22Rv1 (cell line): Measurements from ENCODE around the gene POLR2J.

ENCODE experiments used
- H3K27ac ChIP-seq: fragments of 450-650 bp; 2 replicates; pipeline ENCODE4 v1.5.1; 2017
- CTCF ChIP-seq: fragments of 450-650 bp; IDR thresholded peaks from 2 replicates; pipeline ENCODE4 v1.5.1; 2017; ENCODE audit warnings: mild to moderate bottlenecking
- ZFX ChIP-seq: fragments of 450-650 bp; IDR thresholded peaks from 2 replicates; pipeline ENCODE4 v1.6.1; 2017; ENCODE audit warnings: antibody characterized with exemption, borderline replicate concordance

Gene POLR2J

GRCh38 chr7:102467581-102468477 lies 10.9 kb downstream of the POLR2J start:
- no peak overlapping the region for H3K27ac ChIP-seq
- no peak for TF ChIP-seq CTCF
- no peak for TF ChIP-seq ZFX

- TF ChIP-seq CTCF (no peak), ZFX (no peak)
- H3K27ac ChIP-seq = no peak overlapping the region
Observed at GRCh38 chr7:102466097-102466496, 12.6 kb downstream of the POLR2J start.

GRCh38 chr7:102464577-102465280 lies 14.0 kb downstream of the POLR2J start, which contains the start of the genes ALKBH4 and LRWD1:
TSS of gene ALKBH4 (minus strand) at chr7:102464863. CDS start at chr7:102464836, 27 bp downstream.
TSS of gene LRWD1 (plus strand) at chr7:102464984. CDS start at chr7:102465081, 97 bp downstream.
- peak within 1 kb of the TSS; percentile 67 for H3K27ac ChIP-seq
- no peak for TF ChIP-seq ZFX
- peak; percentile 38 for TF ChIP-seq CTCF

- peak overlapping the region; percentile 67 for H3K27ac ChIP-seq
Observed at GRCh38 chr7:102463841-102464576, 14.7 kb downstream of the POLR2J start.

GRCh38 chr7:102460467-102460866 lies 18.3 kb downstream of the POLR2J start:
- H3K27ac ChIP-seq = 0 out of 2 replicates have a peak overlapping the region, but pooled peaks have one; percentile 8
- TF ChIP-seq ZFX = no peak
- no peak for TF ChIP-seq CTCF

More at GRCh38 chr7:102463841-102464576, 14.7 kb downstream of the POLR2J start:
- TF ChIP-seq CTCF = no peak
- TF ChIP-seq ZFX = no peak

- TF ChIP-seq ZFX (no peak), CTCF (no peak)
- H3K27ac ChIP-seq = no peak overlapping the region
Observed at GRCh38 chr7:102459221-102459844, 19.4 kb downstream of the POLR2J start.
